ENCODE results near the gene KPTN. TPM values are rescaled to one million over a fixed set of nuclear protein-coding genes. Genes with fewer than 3 reads are reported as not detected.

KPTN gene
- total and polyA plus RNA-seq, 2 of the 13 experiments (the other 11 are each of a cell fraction or from before 2014, with no cell fraction given), result 9.1 to 13.3 TPM

DNA sequence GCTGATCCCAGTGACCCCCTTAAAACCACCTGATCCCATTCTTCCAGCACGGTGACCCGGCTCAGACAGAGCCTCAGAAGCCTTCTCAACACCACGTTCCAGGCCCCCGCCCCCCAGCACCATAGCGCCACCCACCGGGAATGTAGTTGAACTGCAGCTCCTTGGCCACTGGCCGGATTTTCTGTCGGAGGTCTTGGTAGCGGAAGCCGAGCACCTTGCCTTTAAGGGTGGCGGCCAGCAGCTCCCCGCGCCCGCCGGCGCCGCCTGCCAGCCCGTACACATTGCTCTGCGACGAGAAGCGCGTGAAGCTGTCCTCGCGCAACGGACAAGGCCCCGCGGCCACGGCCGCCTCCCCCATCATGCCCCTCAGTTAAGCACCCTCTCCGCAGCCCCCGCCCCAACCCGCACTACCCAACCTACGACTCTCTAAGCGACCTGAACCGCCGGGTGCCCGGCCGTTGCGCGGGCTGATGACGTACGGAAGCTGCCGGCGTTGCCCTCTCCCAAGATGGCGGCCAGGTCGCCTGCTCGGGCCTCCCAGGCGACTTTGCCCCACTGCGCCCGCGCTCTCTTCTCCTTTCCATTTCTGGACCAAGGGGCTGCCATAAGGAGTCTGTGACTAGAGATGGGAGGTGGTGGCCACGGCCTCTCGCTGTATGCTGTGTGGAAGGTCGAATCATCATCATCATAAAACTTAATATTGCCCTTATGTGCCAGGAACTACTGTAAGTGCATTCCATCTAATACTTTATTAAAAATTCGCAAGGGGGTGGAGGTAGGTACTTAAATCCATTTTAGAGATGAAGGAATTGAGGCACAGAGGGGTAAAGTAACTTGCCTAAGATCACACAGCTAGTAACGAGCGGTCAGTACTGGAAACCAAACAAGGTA, at the start of gene KPTN (continued):
- TF ChIP-seq, protein P1, sequence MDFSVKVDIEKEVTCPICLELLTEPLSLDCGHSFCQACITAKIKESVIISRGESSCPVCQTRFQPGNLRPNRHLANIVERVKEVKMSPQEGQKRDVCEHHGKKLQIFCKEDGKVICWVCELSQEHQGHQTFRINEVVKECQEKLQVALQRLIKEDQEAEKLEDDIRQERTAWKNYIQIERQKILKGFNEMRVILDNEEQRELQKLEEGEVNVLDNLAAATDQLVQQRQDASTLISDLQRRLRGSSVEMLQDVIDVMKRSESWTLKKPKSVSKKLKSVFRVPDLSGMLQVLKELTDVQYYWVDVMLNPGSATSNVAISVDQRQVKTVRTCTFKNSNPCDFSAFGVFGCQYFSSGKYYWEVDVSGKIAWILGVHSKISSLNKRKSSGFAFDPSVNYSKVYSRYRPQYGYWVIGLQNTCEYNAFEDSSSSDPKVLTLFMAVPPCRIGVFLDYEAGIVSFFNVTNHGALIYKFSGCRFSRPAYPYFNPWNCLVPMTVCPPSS (IDR thresholded peaks at IDR 0.05), result no peak

DNA sequence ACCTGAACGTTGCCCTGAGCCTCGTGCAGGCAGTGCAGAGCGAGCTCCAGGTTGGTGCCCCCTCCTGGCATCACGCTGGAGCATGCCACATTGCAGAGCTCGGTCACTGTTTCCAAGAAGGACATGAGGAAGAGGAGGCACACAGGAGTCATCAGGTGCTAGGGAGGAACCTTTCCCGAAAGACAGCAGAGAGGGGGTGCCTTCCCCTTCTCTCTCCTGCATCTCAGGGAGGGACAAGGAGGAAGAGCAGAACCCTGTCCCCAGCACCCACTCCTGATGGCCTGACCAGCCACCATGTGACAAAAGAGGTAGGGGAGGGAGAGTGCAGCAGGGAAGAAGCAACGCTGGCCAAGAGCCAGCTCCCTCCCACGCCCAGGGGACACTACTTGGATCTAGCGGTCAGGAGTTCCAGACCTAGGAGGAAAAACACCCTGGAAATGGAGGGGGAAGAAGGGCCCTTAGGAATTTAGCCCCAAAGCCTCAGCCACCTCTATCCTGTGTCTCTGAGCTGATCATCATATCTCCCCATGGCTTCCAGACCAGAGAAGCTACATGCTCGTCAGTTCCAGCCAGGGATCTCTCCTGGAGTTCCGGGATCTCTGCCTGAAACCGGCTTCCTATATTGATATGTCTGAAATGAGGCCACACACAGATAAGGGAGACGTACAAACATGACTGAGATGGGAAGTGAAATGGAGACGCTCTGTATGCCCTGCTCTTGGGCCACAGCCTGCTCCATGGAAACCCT, 47.8 kb upstream of the KPTN start:
- ChIA-PET CTCF (ENCODE audit: low intra/inter-chr PET ratio, low total read pairs) (no interaction called here), POLR2A (interaction anchor here (1.1 to 1.6 kb wide), 2 partner anchors 10 to 17 kb away, joined by 3 to 4 read pairs; no protein-coding TSS in a partner anchor)
- FAIRE-seq (no peak), ATAC-seq (peak; percentile 56), DNase-seq (ENCODE audit: low spot score) (no peak)
- H3K4me1 ChIP-seq (ENCODE audit: insufficient read depth, low read length), result peaks cover 8% of the 10 kb centered on the region; the same call in 1 of the 2 replicates
- no peak overlapping the region for H2AFZ ChIP-seq (ENCODE audit: low read length)
- H3K4me3 ChIP-seq (replicated peaks in 1 of 3; ENCODE audit: insufficient read depth in 1 of 3, low read depth in 2 of 3, low read length in 3 of 3), result no peak overlapping the region
- H3K36me3 ChIP-seq (replicated peaks in 1 of 2; ENCODE audit: control insufficient read depth in 1 of 2, insufficient read depth in 2 of 2, low read length in 2 of 2), result no peaks in the 10 kb centered on the region
- in situ Hi-C loops (cut with HindIII; ENCODE audit: extremely low pct_ligation_motif_present, low pct_unique_long_range_greater_than_20kb) (no loop called here), intact Hi-C loops (cut with micrococcal nuclease; ENCODE audit: unreplicated experiment) (no loop called here)
- H3K9me3 ChIP-seq (ENCODE audit: low read length), result no peaks in the 10 kb centered on the region
- no peak overlapping the region for H3K27ac ChIP-seq (ENCODE audit: extremely low read length, insufficient read depth, low read length)
- H4K20me1 ChIP-seq (ENCODE audit: insufficient read depth, low read length), result no peaks in the 10 kb centered on the region
- H3K79me2 ChIP-seq (ENCODE audit: insufficient read depth, low read length), result no peaks in the 10 kb centered on the region
- BruUV-seq (replicated peaks), result no TSS peak
- 4% methylated on average over 14 of the region's 14 CpGs for WGBS (ENCODE audit: low lambda C conversion rate)
- no peak overlapping the region for H3K9ac ChIP-seq (ENCODE audit: insufficient read depth, low read depth, low read length)
- TF ChIP-seq TOE1 (CRISPR knock-in tag; IDR thresholded peaks at IDR 0.05) (no peak), ZNF598 (CRISPR knock-in tag; IDR thresholded peaks at IDR 0.05; ENCODE audit: borderline replicate concordance) (no peak), ZNF282 (IDR thresholded peaks at IDR 0.05; ENCODE audit: partially characterized antibody) (no peak), RXRB (CRISPR knock-in tag; IDR thresholded peaks at IDR 0.05; ENCODE audit: borderline replicate concordance) (no peak), ZNF577 (CRISPR knock-in tag; IDR thresholded peaks at IDR 0.05; ENCODE audit: borderline replicate concordance, low read depth) (no peak)
- TF ChIP-seq, protein P2, sequence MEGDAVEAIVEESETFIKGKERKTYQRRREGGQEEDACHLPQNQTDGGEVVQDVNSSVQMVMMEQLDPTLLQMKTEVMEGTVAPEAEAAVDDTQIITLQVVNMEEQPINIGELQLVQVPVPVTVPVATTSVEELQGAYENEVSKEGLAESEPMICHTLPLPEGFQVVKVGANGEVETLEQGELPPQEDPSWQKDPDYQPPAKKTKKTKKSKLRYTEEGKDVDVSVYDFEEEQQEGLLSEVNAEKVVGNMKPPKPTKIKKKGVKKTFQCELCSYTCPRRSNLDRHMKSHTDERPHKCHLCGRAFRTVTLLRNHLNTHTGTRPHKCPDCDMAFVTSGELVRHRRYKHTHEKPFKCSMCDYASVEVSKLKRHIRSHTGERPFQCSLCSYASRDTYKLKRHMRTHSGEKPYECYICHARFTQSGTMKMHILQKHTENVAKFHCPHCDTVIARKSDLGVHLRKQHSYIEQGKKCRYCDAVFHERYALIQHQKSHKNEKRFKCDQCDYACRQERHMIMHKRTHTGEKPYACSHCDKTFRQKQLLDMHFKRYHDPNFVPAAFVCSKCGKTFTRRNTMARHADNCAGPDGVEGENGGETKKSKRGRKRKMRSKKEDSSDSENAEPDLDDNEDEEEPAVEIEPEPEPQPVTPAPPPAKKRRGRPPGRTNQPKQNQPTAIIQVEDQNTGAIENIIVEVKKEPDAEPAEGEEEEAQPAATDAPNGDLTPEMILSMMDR (CRISPR knock-in tag; IDR thresholded peaks at IDR 0.05), result peak; percentile 32; the same call in 1 of the 2 replicates
- peaks cover 1 to 15% of the 10 kb centered on the region in 2 experiments; a peak in 2 of 5 replicates for H3K27me3 ChIP-seq (ENCODE audit: control insufficient read depth in 1 of 2, insufficient read depth in 2 of 2, low read length in 2 of 2)
- peak overlapping the region; percentile 28; the same call in 1 of the 2 replicates for H3K4me2 ChIP-seq (ENCODE audit: low read depth, low read length)
